Lower lobe of right lung (tissue), 2 donors: ENCODE measurements around the gene ITK. TPM values are rescaled to one million over a fixed set of nuclear protein-coding genes. Genes with fewer than 3 reads are reported as not detected.

Experiments used
- ATAC-seq, 2 donors: fragments of 200-7000 bp; cut with Tn5 transposase; one replicate each; pipeline ENCODE4 v1.9.1; 2020 to 2022; ENCODE audit warnings: mild to moderate bottlenecking in 2 of 2, moderate library complexity in 2 of 2
- DNase-seq: peaks from one replicate; pipeline ENCODE4 v3.0.0-alpha.2; 2020
- H3K27ac ChIP-seq: fragments of 200-600 bp; one replicate; pipeline ENCODE4 v1.8.0; 2022
- H3K27me3 ChIP-seq: fragments of 200-600 bp; one replicate; pipeline ENCODE4 v1.8.0; 2022; ENCODE audit warnings: low read depth
- H3K36me3 ChIP-seq: fragments of 200-600 bp; one replicate; pipeline ENCODE4 v1.8.0; 2022; ENCODE audit warnings: mild to moderate bottlenecking
- H3K4me1 ChIP-seq: fragments of 200-600 bp; one replicate; pipeline ENCODE4 v1.8.0; 2022
- H3K4me3 ChIP-seq: fragments of 200-600 bp; one replicate; pipeline ENCODE4 v1.8.0; 2022; ENCODE audit warnings: mild to moderate bottlenecking
- H3K9me3 ChIP-seq: fragments of 200-600 bp; one replicate; pipeline ENCODE4 v1.8.0; 2022
- CTCF ChIP-seq: fragments of 200-600 bp; IDR thresholded peaks from one replicate; pipeline ENCODE4 v1.8.0; 2022; ENCODE audit warnings: antibody characterized with exemption, mild to moderate bottlenecking
- intact Hi-C: fragments of 100-400 bp; cut with DNase I; formaldehyde crosslinking; loops from one replicate; pipeline ENCODE4 v1.11.0; 2022
- total RNA-seq: library from RNA; stranded (reverse); fragmentation: NEBNext Ultra II Directional; extraction: Animal tissue kit (Norgen Biotek cat#: 25700); gene quantifications from one replicate; pipeline ENCODE4 v1.2.1, GENCODE V29; 2021
- donor health status: DM: no; HTN: yes; CAD: no; lungs with severe emphysema.

ITK gene
- total RNA-seq, 1 donor from 2014 or later: 6.3 TPM

DNA sequence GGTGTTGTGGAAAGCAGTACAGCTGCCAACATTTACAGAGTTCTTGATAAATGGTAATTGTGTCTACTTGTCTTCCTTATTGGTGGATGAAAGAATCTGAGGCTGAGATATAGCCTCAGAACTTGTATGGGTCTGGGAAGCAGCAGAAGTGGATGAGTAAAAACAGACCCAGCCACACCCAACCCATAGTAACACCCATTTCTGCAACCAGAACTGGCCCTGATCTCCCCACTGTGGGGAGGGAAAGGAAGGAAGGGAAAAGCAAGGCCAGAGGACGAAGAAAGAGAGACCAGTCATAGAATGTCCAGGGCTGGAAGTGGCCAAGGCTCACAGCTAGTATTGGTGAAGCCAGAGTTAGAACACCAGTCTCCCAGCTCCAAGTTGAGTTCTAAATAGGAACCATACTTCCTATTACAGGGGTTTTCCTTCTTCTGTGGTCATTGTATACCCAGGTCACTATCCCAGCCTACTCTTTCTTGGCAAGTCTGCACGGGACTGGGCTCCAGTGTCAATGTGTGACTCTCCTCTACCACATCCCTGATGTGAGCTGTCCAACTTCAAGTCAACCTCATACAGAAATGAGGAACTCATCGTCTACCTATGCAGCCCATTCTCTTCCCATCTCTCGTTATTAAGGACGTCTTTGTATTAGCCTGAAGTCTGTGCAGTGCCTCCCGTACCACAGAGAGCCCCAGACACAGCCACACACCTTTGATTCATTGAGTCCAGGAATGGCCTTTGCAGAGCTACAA lies 35.9 kb downstream of the ITK start:
- Histone ChIP-seq H3K27me3 (no peaks in the 10 kb centered on the region), H3K4me3 (no peak overlapping the region), H3K36me3 (no peaks in the 10 kb centered on the region), H3K27ac (no peak overlapping the region), H3K4me1 (peaks cover 3% of the 10 kb centered on the region), H3K9me3 (no peaks in the 10 kb centered on the region)
- intact Hi-C loops: no loop called here
- no peak for DNase-seq
- ATAC-seq: no peak
- TF ChIP-seq CTCF: no peak

DNA sequence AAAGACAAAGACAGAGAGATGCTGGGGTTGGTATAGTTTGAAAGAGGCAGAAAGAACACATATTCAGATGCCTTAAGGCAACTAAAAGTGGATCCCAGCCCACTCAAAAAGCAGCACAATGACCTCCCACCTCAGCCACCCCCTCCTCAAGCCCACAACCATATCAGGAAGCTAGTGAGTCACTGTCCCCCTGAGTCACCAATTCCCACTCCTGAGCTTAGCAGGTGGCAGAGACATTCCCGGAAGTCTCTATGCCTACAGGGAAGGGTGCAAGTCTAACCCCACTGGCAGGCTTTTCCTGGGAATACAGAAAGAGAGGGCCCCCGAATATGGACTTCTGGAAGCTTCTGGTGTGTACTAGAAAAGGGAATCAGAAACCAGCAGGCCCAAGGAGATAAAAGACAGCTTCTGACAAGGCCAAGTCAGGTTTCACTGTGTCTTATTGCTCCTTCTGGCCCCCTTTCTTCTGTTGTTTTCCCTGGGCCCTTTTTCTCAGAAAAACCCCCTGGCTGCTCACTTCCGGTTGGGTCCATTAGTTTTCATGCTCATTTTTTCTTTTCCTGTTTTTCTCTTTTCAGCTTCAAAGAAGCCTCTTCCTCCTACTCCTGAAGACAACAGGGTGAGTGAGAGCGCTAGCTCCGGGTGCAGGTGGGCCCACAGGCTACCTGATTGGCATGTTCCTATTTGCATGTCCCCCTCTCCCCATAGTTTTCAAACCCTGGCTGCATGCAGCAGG lies 36.8 kb downstream of the ITK start:
- no peak for ATAC-seq
- no peak overlapping the region for H3K4me3 ChIP-seq

GRCh38 chr5:157219491-157220271 lies 39.0 kb downstream of the ITK start:
- Histone ChIP-seq H3K27ac (no peak overlapping the region), H3K9me3 (no peaks in the 10 kb centered on the region), H3K36me3 (no peaks in the 10 kb centered on the region), H3K4me1 (peaks cover 6% of the 10 kb centered on the region), H3K4me3 (no peak overlapping the region), H3K27me3 (no peaks in the 10 kb centered on the region)
- no peak for TF ChIP-seq CTCF
- ATAC-seq (peak in 1 of 2 donors; percentile 41), DNase-seq (no peak)
- intact Hi-C loops: no loop called here

More for the DNA sequence above, 36.8 kb downstream of the ITK start:
- Histone ChIP-seq H3K36me3 (no peaks in the 10 kb centered on the region), H3K4me1 (no peaks in the 10 kb centered on the region), H3K27me3 (no peaks in the 10 kb centered on the region), H3K27ac (no peak overlapping the region), H3K9me3 (no peaks in the 10 kb centered on the region)
- no peak for TF ChIP-seq CTCF
- DNase-seq: no peak
- intact Hi-C loops: no loop called here

DNA sequence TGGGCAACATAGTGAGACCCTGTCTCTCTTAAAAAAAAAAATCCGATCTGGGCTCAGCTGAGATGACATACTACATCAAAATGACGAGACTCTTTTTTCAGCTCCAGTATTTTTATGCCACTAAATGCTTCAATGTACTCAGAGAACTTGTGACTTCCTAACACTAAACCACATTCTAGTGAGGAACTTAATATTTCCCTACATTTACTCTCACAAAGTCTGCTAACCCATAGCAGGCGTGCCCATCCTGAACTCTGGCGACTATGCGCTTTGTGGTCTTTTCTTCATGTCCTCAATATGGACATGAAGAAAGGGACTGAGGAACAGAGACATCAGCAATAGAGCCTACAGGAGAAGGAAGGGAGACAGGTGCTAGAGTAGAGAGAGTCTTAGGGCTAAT lies 41.3 kb downstream of the ITK start:
- intact Hi-C loops: no loop called here
- no peaks in the 10 kb centered on the region for H3K27me3 ChIP-seq
- no peak for DNase-seq
- TF ChIP-seq CTCF: no peak
- H3K27ac ChIP-seq: no peak overlapping the region
- no peaks in the 10 kb centered on the region for H3K9me3 ChIP-seq
- H3K36me3 ChIP-seq: no peaks in the 10 kb centered on the region
- peaks cover 6% of the 10 kb centered on the region for H3K4me1 ChIP-seq
- no peak overlapping the region for H3K4me3 ChIP-seq
- ATAC-seq: no peak

- no peak overlapping the region for H3K4me3 ChIP-seq
- no peak overlapping the region for H3K27ac ChIP-seq
- intact Hi-C loops: no loop called here
- no peak for DNase-seq
- no peaks in the 10 kb centered on the region for H3K9me3 ChIP-seq
- TF ChIP-seq CTCF: no peak
- H3K4me1 ChIP-seq: peaks cover 6% of the 10 kb centered on the region
- no peak for ATAC-seq
- no peaks in the 10 kb centered on the region for H3K36me3 ChIP-seq
- H3K27me3 ChIP-seq: no peaks in the 10 kb centered on the region
Observed at GRCh38 chr5:157222506-157223230, 42.0 kb downstream of the ITK start.
